Measurements from ENCODE around the gene GALNT11. TPM values are rescaled to one million over a fixed set of nuclear protein-coding genes. Genes with fewer than 3 reads are reported as not detected.
"Not testable (repeated sequence)": the region's sequence is repeated elsewhere in the genome, so short reads cannot be mapped to it uniquely, and the experiment has no call there.

Gene GALNT11
- total and polyA plus RNA-seq, 7 donors, result 11.2 to 20.6 (median 15.8) TPM

- TF ChIP-seq CTCF (IDR thresholded peaks at IDR 0.05), result no peak
- intact Hi-C loops (cut with DNase I), result no loop called here
- no peaks in the 10 kb centered on the region for H3K36me3 ChIP-seq (ENCODE audit: insufficient read depth in 1 of 2, low read depth in 1 of 2)
- DNase-seq, result no peak
- peaks cover 24% of the 10 kb centered on the region for H3K4me1 ChIP-seq
- WGBS, 3 donors, result 80 to 87% (median 84%) methylated on average over 4 of the region's 4 CpGs
- no peaks in the 10 kb centered on the region for H3K9me3 ChIP-seq
- no peak for ATAC-seq
- H3K27ac ChIP-seq, result no peak overlapping the region
- H3K4me3 ChIP-seq, result no peak overlapping the region
- no peaks in the 10 kb centered on the region for H3K27me3 ChIP-seq (ENCODE audit: insufficient read depth in 3 of 3, low read length in 2 of 3)
Observed at GRCh38 chr7:152072421-152072820, 46.9 kb downstream of the GALNT11 start.

GRCh38 chr7:152073352-152073751, 47.9 kb downstream of the GALNT11 start:
- intact Hi-C loops (cut with DNase I), result no loop called here
- no peak for DNase-seq
- Histone ChIP-seq H3K27me3 (ENCODE audit: insufficient read depth in 3 of 3, low read length in 2 of 3) (no peaks in the 10 kb centered on the region), H3K36me3 (ENCODE audit: insufficient read depth in 1 of 2, low read depth in 1 of 2) (no peaks in the 10 kb centered on the region), H3K4me3 (no peak overlapping the region), H3K27ac (no peak overlapping the region), H3K9me3 (no peaks in the 10 kb centered on the region), H3K4me1 (peaks cover 33% of the 10 kb centered on the region)
- 81 to 87% (median 82%) methylated on average over 2 of the region's 2 CpGs for WGBS, 3 donors
- no peak for TF ChIP-seq CTCF (IDR thresholded peaks at IDR 0.05)
- ATAC-seq, result no peak

- ATAC-seq, result no peak
- H3K4me3 ChIP-seq, result no peak overlapping the region
Observed at GRCh38 chr7:152074673-152075072, 49.2 kb downstream of the GALNT11 start.

GRCh38 chr7:152075379-152075778, 49.9 kb downstream of the GALNT11 start:
- H3K27ac ChIP-seq; H3K9me3 ChIP-seq; H3K36me3 ChIP-seq (ENCODE audit: insufficient read depth in 1 of 2, low read depth in 1 of 2); ATAC-seq; DNase-seq; H3K27me3 ChIP-seq (ENCODE audit: insufficient read depth in 3 of 3, low read length in 2 of 3); intact Hi-C loops (cut with DNase I); H3K4me3 ChIP-seq: not testable (repeated sequence)
- peaks cover 39% of the 10 kb centered on the region for H3K4me1 ChIP-seq
- 93 to 96% (median 95%) methylated on average over 14 of the region's 14 CpGs for WGBS, 3 donors

More at GRCh38 chr7:152074673-152075072, 49.2 kb downstream of the GALNT11 start:
- H3K27ac ChIP-seq, result no peak overlapping the region
- intact Hi-C loops (cut with DNase I), result no loop called here
- DNase-seq, result no peak
- TF ChIP-seq CTCF (IDR thresholded peaks at IDR 0.05), result no peak
- no peaks in the 10 kb centered on the region for H3K27me3 ChIP-seq (ENCODE audit: insufficient read depth in 3 of 3, low read length in 2 of 3)
- WGBS, 3 donors, result 69 to 76% (median 75%) methylated on average over 2 of the region's 2 CpGs
- H3K36me3 ChIP-seq (ENCODE audit: insufficient read depth in 1 of 2, low read depth in 1 of 2), result no peaks in the 10 kb centered on the region
- no peaks in the 10 kb centered on the region for H3K9me3 ChIP-seq
- peaks cover 39% of the 10 kb centered on the region for H3K4me1 ChIP-seq

- Histone ChIP-seq H3K9me3 (no peaks in the 10 kb centered on the region), H3K27me3 (ENCODE audit: insufficient read depth in 3 of 3, low read length in 2 of 3) (no peaks in the 10 kb centered on the region), H3K36me3 (ENCODE audit: insufficient read depth in 1 of 2, low read depth in 1 of 2) (no peaks in the 10 kb centered on the region), H3K27ac (peak overlapping the region; percentile 56), H3K4me3 (no peak overlapping the region), H3K4me1 (peaks cover 39% of the 10 kb centered on the region)
- WGBS, 3 donors, result 38 to 60% (median 43%) methylated on average over 8 of the region's 8 CpGs
- ATAC-seq (peak; percentile 67 to 85 (median 76)), DNase-seq (no peak)
- intact Hi-C loops (cut with DNase I), result no loop called here
- peak; percentile 46 for TF ChIP-seq CTCF (IDR thresholded peaks at IDR 0.05)
Observed at GRCh38 chr7:152076324-152076821, 50.9 kb downstream of the GALNT11 start.
